Ishikawa (cell line): ENCODE data around the gene ANTXR1.
A peak's percentile ranks its signal among the peaks of the same experiment; 100 is the strongest.

Experiments used
- CEBPB ChIP-seq: IDR thresholded peaks from 2 replicates; pipeline ENCODE4 v1.6.1; 2012
- CREB1 ChIP-seq: IDR thresholded peaks from 2 replicates; pipeline ENCODE4 v1.6.1; 2012; ENCODE audit warnings: low read depth
- EGR1 ChIP-seq: IDR thresholded peaks from 2 replicates; pipeline ENCODE4 v1.6.1; 2012
- EP300 ChIP-seq: IDR thresholded peaks from 2 replicates; pipeline ENCODE4 v1.6.1; 2012; ENCODE audit warnings: borderline replicate concordance
- FOXM1 ChIP-seq: IDR thresholded peaks from 2 replicates; pipeline ENCODE4 v1.6.1; 2012; ENCODE audit warnings: low read depth, borderline replicate concordance
- MAX ChIP-seq: IDR thresholded peaks from 2 replicates; pipeline ENCODE4 v1.6.1; 2012
- NFIC ChIP-seq: IDR thresholded peaks from 2 replicates; pipeline ENCODE4 v1.6.1; 2012
- RAD21 ChIP-seq: IDR thresholded peaks from 2 replicates; pipeline ENCODE4 v1.6.1; 2012; ENCODE audit warnings: low read depth
- REST ChIP-seq: IDR thresholded peaks from 2 replicates; pipeline ENCODE4 v1.6.1; 2012; ENCODE audit warnings: low read depth, mild to moderate bottlenecking
- TAF1 ChIP-seq: IDR thresholded peaks from 2 replicates; pipeline ENCODE4 v1.6.1; 2012; ENCODE audit warnings: low read depth, mild to moderate bottlenecking
- TCF12 ChIP-seq: IDR thresholded peaks from 2 replicates; pipeline ENCODE4 v1.6.1; 2012; ENCODE audit warnings: low read depth
- TEAD4 ChIP-seq: IDR thresholded peaks from 2 replicates; pipeline ENCODE4 v1.6.1; 2012
- USF1 ChIP-seq: IDR thresholded peaks from 2 replicates; pipeline ENCODE4 v1.6.1; 2012
- YY1 ChIP-seq: IDR thresholded peaks from 2 replicates; pipeline ENCODE4 v1.6.1; 2012; ENCODE audit warnings: low read depth
- ZBTB7A ChIP-seq: IDR thresholded peaks from 2 replicates; pipeline ENCODE4 v1.6.1; 2012; ENCODE audit warnings: low read depth

Gene ANTXR1

DNA sequence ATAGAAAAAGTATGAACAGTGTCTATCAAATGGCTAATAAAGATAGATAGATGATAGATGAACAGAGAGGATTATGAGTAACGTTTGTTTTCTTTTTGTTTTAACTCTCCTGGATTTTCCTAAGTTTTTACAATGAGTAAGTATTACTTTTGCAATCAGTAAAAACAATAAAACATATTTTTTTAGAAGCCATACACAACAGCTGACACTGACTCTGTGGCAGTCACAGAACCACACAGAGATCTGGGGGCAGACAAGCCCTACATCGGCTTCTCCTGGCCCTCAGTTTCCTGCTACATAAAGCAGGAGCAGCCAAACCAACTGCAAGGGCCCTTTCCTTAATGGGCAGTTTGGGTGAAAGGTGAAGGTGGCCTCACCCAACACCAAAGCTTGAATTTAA is 63.6 kb downstream of the ANTXR1 start:
- TF ChIP-seq REST: no peak
- no peak for TF ChIP-seq TCF12
- TF ChIP-seq YY1: no peak
- no peak for TF ChIP-seq FOXM1
- no peak for TF ChIP-seq MAX

DNA sequence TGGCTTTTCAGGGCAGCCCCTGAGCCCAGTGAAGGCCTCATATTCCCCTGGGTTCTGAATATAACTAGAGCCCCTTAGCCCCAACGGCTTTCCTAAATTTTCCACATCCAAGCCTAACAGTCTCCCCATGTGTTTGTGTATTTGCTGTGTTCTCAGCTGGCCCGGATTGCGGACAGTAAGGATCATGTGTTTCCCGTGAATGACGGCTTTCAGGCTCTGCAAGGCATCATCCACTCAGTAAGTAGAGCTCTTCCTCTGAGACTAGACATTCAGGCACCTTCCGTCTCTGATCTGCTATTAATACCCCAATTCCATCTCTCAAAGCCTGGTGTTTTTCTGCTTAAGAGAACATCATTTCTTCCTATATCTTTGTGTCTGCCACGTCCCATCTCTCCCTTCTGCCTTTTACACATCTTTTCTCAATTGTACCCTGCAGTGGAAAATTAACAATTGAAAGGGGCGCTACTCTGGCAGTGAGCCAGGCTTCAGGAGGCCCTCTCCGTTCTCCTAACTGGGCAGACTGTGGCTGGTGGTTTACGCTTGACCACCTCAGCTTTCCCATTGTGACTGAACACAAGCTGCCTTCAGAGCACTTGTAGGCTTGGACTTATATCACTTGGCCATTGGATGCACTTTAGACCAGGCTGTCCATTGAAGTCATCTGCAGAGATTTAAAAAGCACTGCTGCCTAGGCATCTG is 64.4 kb downstream of the ANTXR1 start:
- peak; percentile 74 for TF ChIP-seq NFIC
- TF ChIP-seq CREB1: no peak
- TF ChIP-seq TAF1: no peak
- TF ChIP-seq ZBTB7A: no peak

GRCh38 chr2:69080071-69080470 is 67.1 kb downstream of the ANTXR1 start:
- TF ChIP-seq EGR1 (no peak), CEBPB (no peak), EP300 (no peak), FOXM1 (no peak), RAD21 (no peak), TAF1 (no peak), YY1 (no peak)

DNA sequence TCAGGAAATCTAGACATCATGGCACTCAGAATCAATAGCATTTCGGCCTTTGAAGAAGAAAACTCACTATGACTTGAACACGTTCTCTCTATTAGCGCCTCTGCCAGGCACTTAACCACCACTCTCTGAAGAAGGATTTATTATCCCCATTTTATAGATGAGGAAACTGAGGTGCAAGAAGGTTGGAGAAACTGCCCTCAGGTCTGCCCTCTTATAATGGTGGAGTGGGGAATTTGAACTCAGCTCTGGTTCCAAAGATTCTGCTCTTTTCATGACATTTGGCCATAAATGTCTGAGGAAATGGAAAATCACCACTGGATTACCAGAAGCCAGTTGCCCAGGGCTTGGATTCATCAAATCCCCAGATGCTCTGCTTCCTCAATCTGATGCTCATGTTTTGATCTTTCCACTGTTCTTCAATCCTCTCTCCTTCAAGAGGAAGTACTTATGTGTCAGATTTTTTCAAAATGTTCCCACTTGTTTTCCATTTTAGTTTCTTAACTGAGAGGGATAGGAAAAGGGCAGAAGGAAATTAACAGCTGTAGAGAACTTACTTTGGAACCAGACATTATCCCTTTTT is 68.1 kb downstream of the ANTXR1 start:
- TF ChIP-seq MAX (no peak), TAF1 (no peak), YY1 (no peak), USF1 (no peak)

DNA sequence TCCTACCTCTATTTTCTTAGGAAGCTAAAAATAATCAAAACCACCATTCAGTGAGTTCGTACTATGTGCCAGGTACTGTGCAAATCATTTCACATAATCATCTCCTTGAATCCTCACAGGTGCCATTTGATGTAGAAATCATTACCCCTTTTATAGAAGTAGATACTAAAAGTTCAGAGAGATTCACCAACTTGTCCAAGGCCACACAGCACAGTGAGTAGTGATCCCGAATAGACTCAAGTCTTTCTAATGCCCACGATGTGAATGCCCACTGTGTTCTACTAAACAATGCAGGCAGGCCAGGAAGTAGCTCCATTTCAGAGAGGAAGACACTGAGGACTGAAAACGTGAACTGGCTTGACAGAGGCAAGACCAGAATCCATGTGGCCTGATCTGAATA is 68.8 kb downstream of the ANTXR1 start:
- no peak for TF ChIP-seq CREB1
- no peak for TF ChIP-seq EGR1
- no peak for TF ChIP-seq CEBPB
- no peak for TF ChIP-seq TCF12
- TF ChIP-seq FOXM1: no peak
- TF ChIP-seq ZBTB7A: no peak
- TF ChIP-seq NFIC: no peak
- TF ChIP-seq YY1: no peak
- no peak for TF ChIP-seq TAF1
- TF ChIP-seq TEAD4: no peak
- TF ChIP-seq USF1: no peak
- no peak for TF ChIP-seq MAX
- TF ChIP-seq REST: no peak
- no peak for TF ChIP-seq EP300
- TF ChIP-seq RAD21: no peak

GRCh38 chr2:69082430-69082997 is 69.5 kb downstream of the ANTXR1 start:
- TF ChIP-seq RAD21: no peak
- no peak for TF ChIP-seq ZBTB7A
- 0 out of 2 replicates have a peak, but pooled peaks have one; percentile 10 for TF ChIP-seq NFIC
- TF ChIP-seq CEBPB: no peak
